ENCODE data around the gene LACTBL1.

The LACTBL1 gene

GRCh38 chr1:22936681-22937080 lies 36.0 kb downstream of the LACTBL1 start:
- no peak for DNase-seq

GRCh38 chr1:22935433-22935832 lies 37.2 kb downstream of the LACTBL1 start:
- DNase-seq = no peak

GRCh38 chr1:22932803-22933470 lies 39.7 kb downstream of the LACTBL1 start:
- DNase-seq = no peak

- no peak for DNase-seq
These were observed 42.3 kb downstream of the LACTBL1 start for GRCh38 chr1:22930240-22930912.

- no peak for DNase-seq
These were observed 47.6 kb downstream of the LACTBL1 start for GRCh38 chr1:22925111-22925510.

- DNase-seq = no peak
These were observed 50.0 kb downstream of the LACTBL1 start for GRCh38 chr1:22922640-22923039.

- DNase-seq = no peak
These were observed 51.1 kb downstream of the LACTBL1 start for GRCh38 chr1:22921452-22922126.

GRCh38 chr1:22920734-22921451 lies 51.8 kb downstream of the LACTBL1 start:
- DNase-seq = no peak

GRCh38 chr1:22920026-22920733 lies 52.5 kb downstream of the LACTBL1 start:
- no peak for DNase-seq

- DNase-seq = no peak
These were observed 53.2 kb downstream of the LACTBL1 start for GRCh38 chr1:22919341-22920025.

GRCh38 chr1:22918644-22919043 lies 54.0 kb downstream of the LACTBL1 start:
- DNase-seq = no peak

- DNase-seq = no peak
These were observed 54.7 kb downstream of the LACTBL1 start for GRCh38 chr1:22917989-22918388.

GRCh38 chr1:22916471-22916820 lies 56.2 kb downstream of the LACTBL1 start:
- no peak for DNase-seq

GRCh38 chr1:22915816-22916470 lies 56.7 kb downstream of the LACTBL1 start:
- DNase-seq = no peak

- DNase-seq = no peak
These were observed 57.4 kb downstream of the LACTBL1 start for GRCh38 chr1:22915231-22915630.

GRCh38 chr1:22914633-22915217 lies 57.9 kb downstream of the LACTBL1 start:
- no peak for DNase-seq

GRCh38 chr1:22914156-22914555 lies 58.5 kb downstream of the LACTBL1 start:
- no peak for DNase-seq

- DNase-seq = no peak
These were observed 59.1 kb downstream of the LACTBL1 start for GRCh38 chr1:22913421-22914141.

GRCh38 chr1:22912311-22912710 lies 60.4 kb downstream of the LACTBL1 start:
- DNase-seq = no peak

- DNase-seq = no peak
These were observed 61.5 kb downstream of the LACTBL1 start for GRCh38 chr1:22910986-22911651.
